ENCODE measurements around the gene KCTD19.

- TF ChIP-seq, protein P1, sequence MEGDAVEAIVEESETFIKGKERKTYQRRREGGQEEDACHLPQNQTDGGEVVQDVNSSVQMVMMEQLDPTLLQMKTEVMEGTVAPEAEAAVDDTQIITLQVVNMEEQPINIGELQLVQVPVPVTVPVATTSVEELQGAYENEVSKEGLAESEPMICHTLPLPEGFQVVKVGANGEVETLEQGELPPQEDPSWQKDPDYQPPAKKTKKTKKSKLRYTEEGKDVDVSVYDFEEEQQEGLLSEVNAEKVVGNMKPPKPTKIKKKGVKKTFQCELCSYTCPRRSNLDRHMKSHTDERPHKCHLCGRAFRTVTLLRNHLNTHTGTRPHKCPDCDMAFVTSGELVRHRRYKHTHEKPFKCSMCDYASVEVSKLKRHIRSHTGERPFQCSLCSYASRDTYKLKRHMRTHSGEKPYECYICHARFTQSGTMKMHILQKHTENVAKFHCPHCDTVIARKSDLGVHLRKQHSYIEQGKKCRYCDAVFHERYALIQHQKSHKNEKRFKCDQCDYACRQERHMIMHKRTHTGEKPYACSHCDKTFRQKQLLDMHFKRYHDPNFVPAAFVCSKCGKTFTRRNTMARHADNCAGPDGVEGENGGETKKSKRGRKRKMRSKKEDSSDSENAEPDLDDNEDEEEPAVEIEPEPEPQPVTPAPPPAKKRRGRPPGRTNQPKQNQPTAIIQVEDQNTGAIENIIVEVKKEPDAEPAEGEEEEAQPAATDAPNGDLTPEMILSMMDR (IDR thresholded peaks at IDR 0.05) = no peak
- no peak for TF ChIP-seq POLR2A (IDR thresholded peaks at IDR 0.05)
These were observed 16.1 kb upstream of the KCTD19 start for GRCh38 chr16:67342616-67343015.

All from esophagus squamous epithelium (tissue), 4 donors.